ENCODE results near the gene IFI27L1.

- TF ChIP-seq ZBTB33 (IDR thresholded peaks at IDR 0.05; ENCODE audit: extremely low read depth, insufficient replicate concordance, low read length): no peak
- TF ChIP-seq RAD21 (IDR thresholded peaks at IDR 0.05; ENCODE audit: low read depth): no peak
- no peak for TF ChIP-seq ZFX (IDR thresholded peaks at IDR 0.05)
- TF ChIP-seq ATF3 (IDR thresholded peaks at IDR 0.05): no peak
- TF ChIP-seq, protein P1, sequence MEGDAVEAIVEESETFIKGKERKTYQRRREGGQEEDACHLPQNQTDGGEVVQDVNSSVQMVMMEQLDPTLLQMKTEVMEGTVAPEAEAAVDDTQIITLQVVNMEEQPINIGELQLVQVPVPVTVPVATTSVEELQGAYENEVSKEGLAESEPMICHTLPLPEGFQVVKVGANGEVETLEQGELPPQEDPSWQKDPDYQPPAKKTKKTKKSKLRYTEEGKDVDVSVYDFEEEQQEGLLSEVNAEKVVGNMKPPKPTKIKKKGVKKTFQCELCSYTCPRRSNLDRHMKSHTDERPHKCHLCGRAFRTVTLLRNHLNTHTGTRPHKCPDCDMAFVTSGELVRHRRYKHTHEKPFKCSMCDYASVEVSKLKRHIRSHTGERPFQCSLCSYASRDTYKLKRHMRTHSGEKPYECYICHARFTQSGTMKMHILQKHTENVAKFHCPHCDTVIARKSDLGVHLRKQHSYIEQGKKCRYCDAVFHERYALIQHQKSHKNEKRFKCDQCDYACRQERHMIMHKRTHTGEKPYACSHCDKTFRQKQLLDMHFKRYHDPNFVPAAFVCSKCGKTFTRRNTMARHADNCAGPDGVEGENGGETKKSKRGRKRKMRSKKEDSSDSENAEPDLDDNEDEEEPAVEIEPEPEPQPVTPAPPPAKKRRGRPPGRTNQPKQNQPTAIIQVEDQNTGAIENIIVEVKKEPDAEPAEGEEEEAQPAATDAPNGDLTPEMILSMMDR (IDR thresholded peaks at IDR 0.05 in 2 of 3, conservative IDR thresholded peaks at IDR 0.05 in 1 of 3; ENCODE audit: borderline replicate concordance in 1 of 3, insufficient read depth in 1 of 3, low read depth in 2 of 3, low read length in 2 of 3): no peak
- TF ChIP-seq SP1 (IDR thresholded peaks at IDR 0.05; ENCODE audit: low read depth): no peak
- TF ChIP-seq ELF1 (IDR thresholded peaks at IDR 0.05; ENCODE audit: borderline replicate concordance, low read depth): no peak
Measured at GRCh38 chr14:94124582-94125377, 43.7 kb downstream of the IFI27L1 start.

Data from HCT116 (cell line).